ENCODE measurements around the gene HTR3B. TPM values are rescaled to one million over a fixed set of nuclear protein-coding genes. Genes with fewer than 3 reads are reported as not detected.

Gene HTR3B
- total and polyA plus RNA-seq, 2 donors (not counting 1 experiment from before 2014, with no cell fraction given): not detected

GRCh38 chr11:113992459-113993110 lies 88.0 kb downstream of the HTR3B start:
- H3K27me3 Mint-ChIP-seq: peaks cover 8% of the 10 kb centered on the region
- POLR2A ChIA-PET: interaction anchor here (1.7 to 4.1 kb wide), 3 partner anchors 14 to 268 kb away, joined by 4 to 17 read pairs (median 5); no protein-coding TSS in a partner anchor
- no peak overlapping the region for H3K27ac Mint-ChIP-seq
- Histone ChIP-seq H2AFZ (ENCODE audit: insufficient read depth, low read depth, low read length, poor library complexity, severe bottlenecking) (no peak overlapping the region), H3K27ac (ENCODE audit: low read length in 2 of 2) (no peak overlapping the region), H3K79me2 (ENCODE audit: control insufficient read depth, insufficient read depth, low read length) (no peaks in the 10 kb centered on the region), H3K4me1 (ENCODE audit: control insufficient read depth in 2 of 2, insufficient read depth in 2 of 2, low read length in 2 of 2) (peaks cover 7 to 20% of the 10 kb centered on the region in 2 donors), H4K20me1 (ENCODE audit: control insufficient read depth, insufficient read depth, low read length, poor library complexity, severe bottlenecking) (no peaks in the 10 kb centered on the region), H3K9ac (ENCODE audit: low read length) (no peak overlapping the region), H3K27me3 (replicated peaks in 1 of 4; ENCODE audit: control extremely low read depth in 1 of 4, control insufficient read depth in 3 of 4, insufficient read depth in 4 of 4, low read length in 3 of 4) (peaks cover 0 to 3% (median 0%) of the 10 kb centered on the region in 4 experiments), H3K9me3 (ENCODE audit: control extremely low read depth in 1 of 3, control insufficient read depth in 2 of 3, insufficient read depth in 1 of 3, low read length in 2 of 3) (no peaks in the 10 kb centered on the region), H3K4me3 (ENCODE audit: control extremely low read depth in 1 of 5, extremely low read depth in 1 of 5, insufficient read depth in 1 of 5, low read depth in 2 of 5, low read length in 4 of 5) (no peak overlapping the region), H3K36me3 (replicated peaks in 1 of 2; ENCODE audit: control extremely low read depth in 1 of 2, control insufficient read depth in 1 of 2, extremely low read depth in 1 of 2, insufficient read depth in 2 of 2, low read length in 1 of 2) (peaks cover 0 to 3% of the 10 kb centered on the region in 2 experiments), H3K4me2 (replicated peaks; ENCODE audit: low read depth, low read length, poor library complexity, severe bottlenecking) (no peak overlapping the region)
- intact Hi-C loops (cut with micrococcal nuclease): loop anchor here (5.0 kb wide), 2 partner anchors 45 to 195 kb away; no protein-coding TSS in a partner anchor
- peaks cover 9% of the 10 kb centered on the region for H3K4me1 Mint-ChIP-seq
- no peaks in the 10 kb centered on the region for H3K9me3 Mint-ChIP-seq (ENCODE audit: insufficient read depth)
- TF ChIP-seq CTCF (IDR thresholded peaks at IDR 0.05) (no peak), EZH2 (IDR thresholded peaks at IDR 0.05; ENCODE audit: borderline replicate concordance, insufficient read depth, low read depth, low read length, poor library complexity, severe bottlenecking) (no peak)
- no peak overlapping the region for H3K4me3 Mint-ChIP-seq
- DNase-seq: no peak
- 50% methylated on average over 1 of the region's 7 CpGs for WGBS (ENCODE audit: insufficient coverage)
- ATAC-seq (ENCODE audit: low read depth): no peak
- CTCF ChIA-PET: interaction anchor here (0.6 to 19.6 kb wide), 16 partner anchors 9 to 269 kb away, joined by 3 to 592 read pairs (median 12); partner anchors contain the start of gene HTR3A

Data from B cell (primary cell).